Tibial nerve (tissue), 4 donors: ENCODE results near the gene RAB11FIP4.

Experiments used
- EP300 ChIP-seq, 2 donors: sonication (generic); formaldehyde crosslinking; IDR thresholded peaks; one replicate each; pipeline ENCODE4 v1.6.1; 2017; ENCODE audit warnings: antibody characterized with exemption in 2 of 2, mild to moderate bottlenecking in 1 of 2
- POLR2A ChIP-seq, 2 donors: fragments of 450-650 bp; IDR thresholded peaks; one replicate each; pipeline ENCODE4 v1.6.1; 2017; ENCODE audit warnings: antibody characterized with exemption in 2 of 2, mild to moderate bottlenecking in 2 of 2, moderate library complexity in 2 of 2
- TF ChIP-seq, protein P1 (sequence below), 5 experiments: fragments of 200-600 bp in 3 of 5; fragments of 450-650 bp in 2 of 5; sonication (generic) in 3 of 5; IDR thresholded peaks; one replicate each; pipeline ENCODE4 v1.5.1; 2016 to 2019; ENCODE audit warnings: antibody characterized with exemption in 5 of 5, mild to moderate bottlenecking in 3 of 5, moderate library complexity in 2 of 5

DNA sequence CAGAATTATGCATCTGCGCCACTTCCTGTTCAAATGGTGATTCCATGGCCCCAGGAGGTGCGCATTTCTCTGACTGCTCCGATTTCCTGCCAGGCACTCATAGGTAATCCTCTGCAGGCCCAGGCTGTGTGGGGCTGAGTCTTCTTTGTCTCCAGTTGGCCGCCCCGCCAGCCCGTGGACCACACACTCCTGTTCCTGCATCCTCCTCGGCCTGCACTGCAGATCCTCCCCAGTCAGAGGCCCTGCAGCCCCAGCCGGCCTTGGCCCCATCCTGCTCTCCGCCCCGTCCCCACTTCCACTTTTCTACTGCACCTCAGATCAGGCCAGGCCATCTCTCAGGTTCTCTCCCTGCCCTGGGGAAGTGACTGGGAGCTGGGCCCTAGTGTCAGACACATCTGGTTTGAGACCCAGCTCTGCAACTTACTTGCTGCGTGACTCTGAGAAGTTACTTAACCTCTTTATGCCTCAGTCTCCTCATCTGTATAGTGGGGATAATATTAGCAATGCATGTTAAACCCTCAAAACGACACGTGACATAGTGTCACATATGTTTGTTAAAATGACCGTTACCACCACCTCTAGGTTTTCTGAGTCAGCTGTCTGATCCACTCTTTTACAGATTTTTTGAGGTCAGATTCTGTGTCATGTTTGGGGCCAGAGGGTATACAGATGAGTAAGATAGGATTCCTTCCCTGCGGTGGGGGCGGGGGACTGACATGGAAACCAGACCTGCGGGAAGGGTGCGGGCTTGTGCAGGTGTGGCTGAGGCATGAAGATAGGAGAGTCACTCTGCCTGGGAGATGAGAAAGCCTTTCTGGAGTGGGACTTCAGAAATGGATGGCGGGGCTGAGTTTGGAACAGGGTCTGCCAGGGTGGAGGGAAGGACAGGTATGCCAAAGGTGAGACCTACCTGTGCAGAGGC lies 12.8 kb downstream of the RAB11FIP4 start:
- TF ChIP-seq, protein P1, sequence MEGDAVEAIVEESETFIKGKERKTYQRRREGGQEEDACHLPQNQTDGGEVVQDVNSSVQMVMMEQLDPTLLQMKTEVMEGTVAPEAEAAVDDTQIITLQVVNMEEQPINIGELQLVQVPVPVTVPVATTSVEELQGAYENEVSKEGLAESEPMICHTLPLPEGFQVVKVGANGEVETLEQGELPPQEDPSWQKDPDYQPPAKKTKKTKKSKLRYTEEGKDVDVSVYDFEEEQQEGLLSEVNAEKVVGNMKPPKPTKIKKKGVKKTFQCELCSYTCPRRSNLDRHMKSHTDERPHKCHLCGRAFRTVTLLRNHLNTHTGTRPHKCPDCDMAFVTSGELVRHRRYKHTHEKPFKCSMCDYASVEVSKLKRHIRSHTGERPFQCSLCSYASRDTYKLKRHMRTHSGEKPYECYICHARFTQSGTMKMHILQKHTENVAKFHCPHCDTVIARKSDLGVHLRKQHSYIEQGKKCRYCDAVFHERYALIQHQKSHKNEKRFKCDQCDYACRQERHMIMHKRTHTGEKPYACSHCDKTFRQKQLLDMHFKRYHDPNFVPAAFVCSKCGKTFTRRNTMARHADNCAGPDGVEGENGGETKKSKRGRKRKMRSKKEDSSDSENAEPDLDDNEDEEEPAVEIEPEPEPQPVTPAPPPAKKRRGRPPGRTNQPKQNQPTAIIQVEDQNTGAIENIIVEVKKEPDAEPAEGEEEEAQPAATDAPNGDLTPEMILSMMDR (IDR thresholded peaks at IDR 0.05) = no peak
- TF ChIP-seq POLR2A (IDR thresholded peaks at IDR 0.05) (no peak), EP300 (IDR thresholded peaks at IDR 0.05) (no peak)
